GM18517 (cell line): ENCODE results near the gene SIAH1.
"Not testable (repeated sequence)": the region's sequence is repeated elsewhere in the genome, so short reads cannot be mapped to it uniquely, and the experiment has no call there.

Experiments used
- ATAC-seq: cut with Tn5 transposase; IDR thresholded peaks from one replicate; pipeline ENCODE4 v1.9.1; 2021; ENCODE audit warnings: mild to moderate bottlenecking, moderate library complexity; ENCODE audit not compliant: unreplicated experiment

SIAH1 gene, protein sequence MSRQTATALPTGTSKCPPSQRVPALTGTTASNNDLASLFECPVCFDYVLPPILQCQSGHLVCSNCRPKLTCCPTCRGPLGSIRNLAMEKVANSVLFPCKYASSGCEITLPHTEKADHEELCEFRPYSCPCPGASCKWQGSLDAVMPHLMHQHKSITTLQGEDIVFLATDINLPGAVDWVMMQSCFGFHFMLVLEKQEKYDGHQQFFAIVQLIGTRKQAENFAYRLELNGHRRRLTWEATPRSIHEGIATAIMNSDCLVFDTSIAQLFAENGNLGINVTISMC

DNA sequence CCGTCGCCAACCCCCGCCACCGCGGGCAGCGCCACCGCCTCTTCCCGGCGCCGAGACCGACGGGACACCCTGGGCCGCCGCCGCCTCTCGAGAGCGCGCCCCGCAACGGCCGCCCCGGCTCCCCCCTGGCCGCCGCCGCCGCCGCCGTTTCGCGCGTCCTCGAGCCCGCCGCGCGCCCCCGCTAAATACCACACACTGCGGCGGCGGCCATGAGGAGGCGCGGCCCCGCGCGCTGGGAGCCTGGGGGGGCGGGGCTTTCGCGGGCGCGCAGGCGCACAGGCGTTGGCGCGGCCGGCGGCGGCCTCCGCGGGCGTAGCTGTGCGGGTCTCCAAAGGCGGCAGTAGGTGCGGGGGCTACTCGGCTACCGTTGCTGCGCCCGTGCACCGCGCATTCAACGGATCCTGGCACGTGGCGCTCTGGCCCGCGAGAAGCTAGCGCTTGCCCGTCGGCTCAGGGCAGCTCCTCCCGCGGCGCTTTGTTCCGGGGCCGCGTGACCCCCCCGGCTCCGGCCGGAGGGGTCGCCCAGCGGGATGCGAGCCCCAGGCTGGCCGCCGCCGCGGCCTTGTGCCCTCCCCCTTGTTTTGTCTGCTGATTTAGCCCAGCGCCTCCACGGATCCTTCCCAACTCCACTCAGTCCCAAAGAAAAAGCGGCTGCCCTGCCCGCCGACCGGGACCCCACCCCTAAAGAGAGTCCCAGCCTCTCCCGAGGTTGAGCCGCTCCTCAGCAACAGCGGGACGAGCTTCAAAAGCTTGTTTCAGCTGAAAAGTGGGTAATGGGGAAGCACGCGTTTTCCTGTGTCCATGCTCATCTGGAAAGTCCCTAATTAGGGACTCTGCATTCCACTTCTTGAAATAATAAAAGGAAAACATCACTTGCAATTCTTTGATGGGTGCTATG is at the start of gene SIAH1:
Gene SIAH1 (minus strand): TSS at position 161 of the 898 bp plus-strand sequence. CDS start 22,985 bp downstream, outside the sequence.
- ATAC-seq, result peak; percentile 69

DNA sequence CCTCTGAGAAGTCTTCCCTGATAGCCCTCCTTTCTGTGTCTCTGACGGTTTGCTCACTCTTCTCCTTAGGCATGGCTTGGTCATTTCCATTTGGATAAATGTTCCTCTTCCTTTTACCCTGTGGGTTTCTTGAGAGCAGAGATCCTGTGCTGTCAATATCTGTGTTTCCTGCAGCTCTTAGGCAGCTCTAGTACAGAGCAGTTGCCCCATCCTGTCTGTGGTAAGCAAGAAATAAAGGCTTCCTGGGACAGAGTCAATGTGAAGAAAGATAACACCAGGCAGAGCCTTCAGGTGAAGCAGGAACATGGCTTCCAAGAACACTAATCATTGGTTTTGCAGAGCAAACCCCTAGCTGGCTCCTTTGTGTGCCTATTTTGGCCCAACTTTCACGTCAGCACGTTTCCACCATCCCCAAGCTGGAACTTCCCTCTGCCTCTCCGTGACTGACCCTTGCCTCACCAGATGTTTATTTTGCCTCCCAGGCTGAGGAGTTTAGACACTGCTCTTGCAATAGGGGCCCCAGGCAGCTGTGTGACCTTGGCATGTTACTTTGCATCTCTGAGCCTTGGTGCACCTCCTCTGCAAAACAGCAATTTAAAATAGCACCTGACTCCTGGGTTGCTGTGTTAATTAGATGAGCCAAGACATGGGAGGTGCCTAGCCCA is 49.6 kb upstream of the SIAH1 start:
- ATAC-seq, result no peak

DNA sequence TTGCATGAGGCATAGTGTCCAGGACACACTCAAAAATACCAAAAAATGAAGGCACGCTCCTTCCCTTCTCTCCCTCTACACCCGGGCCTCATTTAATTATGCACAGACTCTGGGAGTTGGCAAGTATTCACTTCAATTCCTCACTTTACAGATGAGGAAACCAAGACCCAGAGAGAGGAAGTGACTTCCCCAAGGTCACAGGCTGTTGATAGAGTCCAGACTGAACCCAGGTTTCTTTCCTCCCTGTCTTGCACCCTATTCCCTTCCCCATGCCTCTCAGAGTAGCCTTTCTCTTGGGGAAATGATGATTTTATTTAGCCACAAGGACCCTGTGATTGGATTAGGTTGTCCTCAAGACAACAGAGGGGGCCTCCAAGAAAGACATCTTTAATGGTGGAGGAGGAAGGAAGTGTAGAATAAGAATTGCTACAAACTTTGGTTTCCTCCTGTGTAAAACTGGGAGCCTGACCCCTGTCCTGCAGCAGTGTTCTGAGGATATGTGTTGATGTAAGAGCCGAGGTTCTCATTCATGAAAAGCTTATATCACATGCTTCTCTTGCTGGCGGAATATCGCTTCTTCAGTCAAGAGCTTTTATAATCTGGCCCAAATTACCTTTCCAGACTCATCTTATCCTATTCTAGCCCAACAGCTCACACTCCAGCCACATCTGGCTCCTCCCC is 48.8 kb upstream of the SIAH1 start:
- no peak for ATAC-seq

DNA sequence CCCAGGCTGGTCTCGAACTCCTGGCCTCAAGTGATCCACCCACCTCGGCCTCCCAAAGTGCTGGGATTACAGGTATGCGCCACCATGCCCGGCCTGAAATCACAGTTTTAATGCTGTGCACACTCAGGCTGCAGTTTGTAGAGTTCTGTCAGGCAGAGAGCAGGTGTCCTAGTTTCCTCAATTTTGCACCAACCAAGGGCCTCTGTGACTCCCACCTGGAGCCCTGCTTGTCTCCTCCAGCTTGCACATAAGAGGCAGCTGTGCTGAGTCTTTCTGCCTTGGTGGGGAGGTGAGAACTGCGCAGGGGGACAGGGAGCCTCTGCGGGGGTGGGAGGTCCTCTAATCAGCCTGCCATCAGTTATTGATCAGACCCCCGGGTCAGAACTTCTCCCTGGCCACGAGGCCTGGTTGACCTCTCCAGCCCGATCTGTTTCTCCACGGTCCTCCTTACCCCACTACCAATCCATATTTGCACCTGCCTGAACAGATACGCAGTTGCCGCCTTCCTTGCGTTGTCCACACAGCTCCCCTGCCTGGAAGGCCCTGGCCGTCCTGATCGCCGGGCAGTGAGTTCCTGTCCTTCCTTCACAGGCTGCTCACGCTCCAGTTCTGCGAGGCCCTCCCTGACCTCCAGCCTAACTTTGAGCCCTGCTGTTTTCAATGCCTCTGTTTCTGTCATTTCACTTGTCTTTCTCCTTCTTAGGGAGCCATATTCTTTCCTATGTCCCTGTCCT is 48.1 kb upstream of the SIAH1 start:
- ATAC-seq, result no peak

DNA sequence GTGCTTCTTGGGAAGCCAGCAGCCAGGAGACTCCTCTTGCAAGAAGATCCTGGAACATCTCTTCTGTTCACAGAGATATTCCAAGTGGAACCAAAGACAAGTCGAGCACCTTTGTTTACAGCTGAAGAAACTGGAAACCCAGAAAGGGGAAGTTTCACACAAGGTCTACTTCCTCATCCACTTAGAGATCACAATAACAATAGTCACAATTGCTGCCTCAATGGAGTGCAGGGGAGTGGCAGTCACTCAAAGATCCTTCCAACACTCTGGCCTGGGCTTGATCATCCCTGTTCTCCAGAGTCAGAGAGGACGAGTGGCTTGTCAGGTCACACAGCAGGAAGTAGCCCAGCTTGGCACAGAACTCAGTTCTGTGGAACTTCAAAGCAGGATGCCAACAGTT is 46.9 kb upstream of the SIAH1 start:
- peak; percentile 84 for ATAC-seq

DNA sequence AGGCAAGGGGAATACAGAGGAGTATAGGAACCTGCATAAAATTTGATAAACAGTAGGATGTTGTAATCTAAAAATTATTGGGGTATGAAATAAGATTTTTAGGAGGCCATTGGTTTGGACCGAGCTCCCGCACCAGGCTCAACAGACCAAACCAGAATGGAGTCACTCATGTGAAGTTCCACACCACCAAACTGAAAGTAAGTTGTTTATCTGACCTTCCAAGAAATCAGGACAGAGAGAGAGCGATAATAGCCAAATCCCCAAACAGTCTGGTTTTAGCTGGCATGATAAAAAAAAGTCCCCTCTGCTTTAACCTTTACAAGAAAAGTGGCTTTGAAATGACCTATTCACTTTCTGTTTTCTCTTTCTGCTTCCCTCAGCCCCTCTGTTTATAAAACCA is 45.7 kb upstream of the SIAH1 start:
- ATAC-seq, result no peak

DNA sequence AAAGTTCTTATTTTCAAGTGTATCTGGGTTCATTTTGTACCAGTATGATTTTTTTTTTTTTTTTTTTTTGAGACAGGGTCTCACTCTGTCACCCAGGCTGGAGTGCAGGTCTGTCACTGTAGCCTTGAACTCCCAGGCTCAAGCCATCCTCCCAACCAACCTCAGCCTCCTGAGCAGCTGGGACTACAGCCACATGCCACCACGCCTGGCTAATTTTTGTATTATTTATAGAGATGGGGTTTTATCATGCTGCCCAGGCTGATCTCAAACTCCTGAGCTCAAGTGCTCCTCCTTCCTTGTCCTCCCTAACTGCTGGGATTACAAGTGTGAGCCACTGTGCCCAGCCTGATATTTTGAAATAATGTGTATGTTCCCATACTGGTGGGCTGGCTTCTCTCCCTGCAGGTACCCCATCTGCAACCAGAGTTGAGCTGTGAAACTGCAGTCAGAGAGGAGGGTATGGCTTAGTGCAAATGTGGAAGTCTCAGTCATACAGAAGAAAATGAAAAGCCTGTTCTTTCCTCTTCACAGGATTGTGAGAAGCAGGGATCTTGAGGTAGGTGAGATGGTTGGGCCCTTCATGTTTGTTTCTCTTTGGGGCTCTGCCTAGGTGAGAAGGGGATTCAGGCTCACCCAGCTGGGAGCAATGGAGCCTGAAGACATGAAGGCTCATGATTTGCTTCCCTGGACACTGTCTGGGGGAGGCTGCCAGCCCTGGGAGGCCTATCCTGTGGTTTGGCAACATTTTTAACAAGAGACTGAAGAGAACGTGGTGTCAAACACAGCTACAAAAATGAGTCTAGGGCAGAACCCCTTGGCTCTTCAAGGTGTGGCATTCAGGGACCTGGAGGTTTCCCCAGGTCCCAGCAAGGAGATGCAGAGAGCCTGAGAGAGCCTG is 41.3 kb upstream of the SIAH1 start:
- ATAC-seq, result no peak

DNA sequence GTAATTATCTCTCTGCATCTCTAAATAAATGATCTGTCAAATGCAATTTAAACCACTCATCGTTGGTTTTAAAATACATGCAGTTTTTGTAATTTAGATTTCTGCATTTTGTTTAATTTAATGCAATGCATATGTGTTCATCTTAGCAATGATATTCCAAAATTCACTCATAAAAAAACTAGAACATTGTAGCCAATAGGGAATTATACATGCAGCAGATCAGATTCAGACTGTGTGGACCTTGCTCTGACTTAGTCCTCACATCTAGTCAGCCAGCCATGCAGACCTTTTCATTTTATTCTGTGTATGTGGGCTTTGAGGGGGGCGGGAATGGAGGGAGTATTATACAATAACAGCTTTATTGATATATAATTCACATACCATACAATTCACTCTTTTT is 37.3 kb upstream of the SIAH1 start:
- no peak for ATAC-seq

DNA sequence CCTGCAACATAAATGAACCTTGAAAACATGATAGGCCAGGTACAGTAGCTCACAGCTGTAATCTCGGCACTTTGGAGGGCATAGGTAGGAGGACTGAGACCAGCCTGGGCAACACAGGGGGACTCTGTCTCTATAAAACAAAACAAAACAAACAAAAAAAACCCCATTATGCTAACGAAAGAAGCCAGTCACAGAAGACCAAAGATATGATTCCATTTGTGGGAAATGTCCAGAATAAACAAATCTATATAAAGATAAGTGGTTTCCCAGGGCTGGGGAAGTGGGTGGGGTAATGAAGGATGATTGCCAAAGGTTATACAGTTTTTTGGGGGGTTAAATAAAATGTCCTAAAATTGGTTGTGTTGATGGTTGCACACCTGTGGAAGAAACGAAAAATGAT is 36.5 kb upstream of the SIAH1 start:
- no peak for ATAC-seq

DNA sequence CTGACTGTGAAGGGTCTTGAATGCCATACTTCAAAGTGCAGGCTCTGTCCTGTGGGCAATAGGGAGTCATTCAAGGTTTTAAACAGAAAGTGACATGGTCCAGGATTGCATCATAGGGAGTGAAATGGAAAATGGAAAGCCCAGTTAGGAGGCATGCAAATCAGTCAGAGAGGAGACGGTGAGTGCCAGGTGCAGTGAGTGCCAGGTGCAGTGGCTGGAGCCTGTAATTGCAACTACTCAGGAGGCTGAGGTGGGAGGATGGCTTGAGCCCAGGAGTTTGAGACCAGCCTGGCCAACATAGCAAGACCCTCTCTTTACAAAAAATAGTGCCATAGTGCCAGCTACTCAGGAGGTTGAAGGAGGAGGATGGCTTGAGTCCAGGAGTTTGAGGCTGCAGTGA is 35.2 kb upstream of the SIAH1 start:
- ATAC-seq, result no peak

DNA sequence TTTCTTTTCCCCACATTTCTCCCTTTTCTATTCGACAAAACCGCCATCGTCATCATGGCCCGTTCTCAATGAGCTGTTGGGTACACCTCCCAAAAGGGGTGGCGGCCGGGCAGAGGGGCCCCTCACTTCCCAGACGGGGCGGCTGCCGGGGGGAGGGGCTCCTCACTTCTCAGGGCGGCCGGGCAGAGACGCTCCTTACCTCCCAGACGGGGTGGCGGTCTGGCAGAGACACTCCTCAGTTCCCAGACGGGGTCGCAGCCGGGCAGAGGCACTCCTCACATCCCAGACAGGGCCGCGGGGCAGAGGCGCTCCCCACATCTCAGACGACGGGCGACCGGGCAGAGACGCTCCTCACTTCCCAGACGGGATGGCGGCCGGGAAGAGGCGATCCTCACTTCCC is 31.4 kb upstream of the SIAH1 start:
- ATAC-seq, result not testable (repeated sequence)

DNA sequence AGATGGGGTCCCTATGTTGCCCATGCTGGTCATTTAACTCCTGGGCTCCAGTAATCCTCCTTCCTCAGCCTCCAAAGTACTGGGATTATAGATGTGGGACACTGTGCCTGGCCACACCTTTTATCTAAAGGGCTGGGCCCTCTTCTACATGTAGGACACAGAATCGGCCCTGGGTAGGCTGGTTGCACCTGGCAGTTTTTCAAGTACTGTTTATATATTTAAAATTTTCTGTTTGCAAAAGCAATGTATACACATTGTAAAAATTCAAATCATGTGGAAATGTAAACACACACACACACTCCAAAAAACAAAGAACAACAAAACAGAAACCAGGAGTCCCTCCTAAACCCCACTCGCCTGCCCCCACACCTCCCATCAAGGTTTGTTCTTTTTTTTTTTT is 28.1 kb upstream of the SIAH1 start:
- ATAC-seq, result no peak

DNA sequence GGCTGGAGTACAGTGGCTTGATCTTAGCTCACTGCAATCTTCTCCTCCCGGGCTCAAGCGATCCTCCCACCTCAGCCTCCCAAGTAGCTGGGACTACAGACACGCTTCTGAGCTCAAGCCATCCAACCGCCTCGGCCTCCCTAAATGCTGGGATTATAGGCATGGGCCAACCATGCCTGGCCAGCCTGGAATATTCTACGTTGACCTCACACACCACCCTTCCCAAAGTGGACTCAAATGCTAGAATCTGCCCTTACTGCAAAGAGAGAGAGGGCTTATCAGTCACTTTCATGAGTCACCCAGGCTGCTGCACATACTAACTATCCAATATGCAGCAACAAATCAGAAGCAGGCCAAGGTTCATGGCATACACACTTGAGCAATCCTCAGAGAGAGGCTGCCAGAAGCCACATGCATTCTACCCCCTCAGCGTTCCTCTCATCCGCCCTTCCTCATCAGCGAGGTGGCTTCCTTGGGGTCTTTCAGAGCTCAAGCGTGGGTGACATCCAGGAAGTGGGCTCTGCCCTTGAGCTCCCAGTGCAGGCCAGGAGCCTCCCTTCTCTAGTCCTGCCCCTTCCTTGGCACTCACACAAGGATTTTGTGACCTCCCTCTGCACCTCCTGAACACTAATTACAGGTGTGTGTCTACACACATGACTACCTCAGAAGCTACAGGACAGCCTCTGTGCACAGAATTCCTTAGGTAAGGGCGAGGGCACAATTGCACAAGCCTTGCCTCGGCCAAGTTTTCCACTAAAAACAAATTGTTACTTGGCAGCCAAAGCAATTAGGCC is 24.8 kb upstream of the SIAH1 start:
- no peak for ATAC-seq

DNA sequence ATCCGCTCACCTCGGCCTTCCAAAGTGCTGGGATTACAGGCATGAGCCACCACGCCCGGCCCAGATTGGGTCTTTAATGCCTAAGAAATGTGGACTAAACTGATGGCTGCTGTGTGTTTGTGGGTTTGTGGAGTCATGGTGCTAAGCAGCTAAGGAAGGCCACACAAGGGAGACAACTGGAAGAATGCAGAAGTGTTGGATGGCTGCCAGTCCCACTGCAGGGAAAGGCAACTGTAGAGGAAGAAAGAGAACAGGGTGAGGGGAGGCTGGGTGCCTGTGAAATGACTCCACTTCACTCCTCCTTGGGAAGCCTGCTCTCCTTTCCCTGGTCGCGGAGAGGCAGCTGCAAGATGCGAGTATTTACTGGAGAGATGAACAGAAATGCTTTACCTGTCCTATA is 23.5 kb upstream of the SIAH1 start:
- no peak for ATAC-seq

DNA sequence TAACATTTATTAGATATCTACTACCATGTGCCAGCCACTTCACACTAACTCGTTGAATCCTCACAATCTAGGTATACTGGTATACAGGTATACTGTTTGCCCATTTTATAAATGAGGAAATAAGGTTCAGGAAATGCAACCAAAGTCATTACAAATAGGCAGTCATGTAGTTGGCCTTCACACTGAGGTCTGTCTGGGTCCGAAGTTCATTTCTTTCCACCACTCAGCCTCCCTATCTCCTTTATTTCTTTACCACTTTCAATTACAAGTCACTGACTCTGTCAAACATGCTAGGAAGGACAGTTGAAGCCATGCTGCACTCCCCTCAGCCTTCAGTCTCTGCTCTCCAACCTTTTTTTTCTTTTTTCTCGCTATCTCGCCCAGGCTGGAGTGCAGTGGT is 20.7 kb upstream of the SIAH1 start:
- no peak for ATAC-seq

DNA sequence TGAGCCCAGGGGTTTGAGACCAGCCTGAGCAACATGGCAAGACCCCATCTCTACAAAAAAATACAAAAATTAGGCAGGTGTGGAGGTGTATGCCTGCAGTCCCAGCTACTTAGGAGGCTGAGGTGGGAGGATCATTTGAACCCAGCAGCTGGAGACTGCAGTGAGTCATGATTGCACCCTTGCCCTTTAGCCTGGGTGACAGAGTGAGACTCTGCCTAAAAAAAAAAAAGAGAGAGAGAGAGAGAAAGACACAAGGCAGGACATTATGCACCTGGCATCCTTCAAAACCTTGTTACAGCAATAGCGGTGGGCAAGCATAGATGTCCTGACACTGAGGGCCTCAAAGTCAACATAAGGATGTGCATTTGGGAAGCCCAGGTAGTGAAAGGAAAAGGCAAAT is 19.9 kb upstream of the SIAH1 start:
- ATAC-seq, result no peak

DNA sequence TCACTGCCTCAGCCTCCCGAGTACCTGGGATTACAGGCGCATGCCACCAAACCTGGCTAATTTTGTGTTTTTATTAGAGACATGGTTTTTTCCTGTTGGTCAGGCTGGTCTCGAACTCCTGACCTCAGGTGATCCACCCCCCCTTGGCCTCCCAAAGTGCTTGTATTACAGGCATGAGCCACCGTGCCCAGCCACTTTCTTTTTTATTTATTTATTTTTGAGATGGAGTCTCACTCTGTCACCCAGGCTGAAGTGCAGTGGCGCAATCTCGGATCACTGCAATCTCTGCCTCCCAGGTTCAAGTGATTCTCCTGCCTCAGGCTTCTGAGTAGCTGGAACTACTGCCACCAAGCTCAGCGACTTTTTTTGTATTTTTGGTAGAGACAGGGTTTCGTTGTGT is 17.3 kb upstream of the SIAH1 start:
- ATAC-seq, result not testable (repeated sequence)

DNA sequence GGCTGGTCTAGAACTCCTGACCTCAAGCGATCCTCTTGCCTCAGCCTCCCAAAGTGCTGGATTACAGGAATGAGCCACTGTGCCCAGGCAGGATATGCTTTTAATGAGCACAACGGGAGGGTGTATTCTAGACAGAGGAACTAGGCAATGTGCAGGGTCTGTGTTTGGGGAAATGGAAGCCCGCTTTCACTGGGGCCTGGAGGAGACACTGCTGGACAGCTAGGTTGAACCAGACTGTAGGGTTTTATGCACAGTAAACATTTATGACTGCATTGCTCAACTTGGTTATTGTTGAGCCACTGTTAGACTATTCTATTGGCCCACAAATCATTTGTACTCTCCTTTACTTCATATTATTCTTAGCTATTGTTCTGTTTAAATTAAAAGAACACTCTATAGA is 10.2 kb upstream of the SIAH1 start:
- ATAC-seq, result no peak

DNA sequence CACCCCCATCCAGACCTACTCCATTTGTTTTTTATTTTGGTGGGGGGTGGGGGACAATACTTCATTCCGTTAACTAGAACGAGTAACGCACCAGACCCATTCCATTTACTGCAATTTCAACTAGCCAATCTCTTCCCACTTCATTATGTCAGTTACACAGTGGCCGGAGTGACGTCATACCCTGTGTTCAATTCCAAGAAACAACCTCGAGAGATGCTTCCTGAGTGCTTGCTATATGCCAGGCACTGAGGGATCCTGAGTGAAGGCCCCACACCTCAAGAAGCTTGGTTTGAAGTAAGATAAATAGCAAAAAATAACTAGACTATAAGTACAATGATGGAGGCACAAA is 9.1 kb upstream of the SIAH1 start:
- ATAC-seq, result no peak
